Kidney glomerular epithelial cell (primary cell): ENCODE measurements around the gene MVP.

Experiments used
- DNase-seq: peaks from one replicate; lab custom pipeline; 2025; lab: John Stamatoyannopoulos, UW

MVP gene

DNA sequence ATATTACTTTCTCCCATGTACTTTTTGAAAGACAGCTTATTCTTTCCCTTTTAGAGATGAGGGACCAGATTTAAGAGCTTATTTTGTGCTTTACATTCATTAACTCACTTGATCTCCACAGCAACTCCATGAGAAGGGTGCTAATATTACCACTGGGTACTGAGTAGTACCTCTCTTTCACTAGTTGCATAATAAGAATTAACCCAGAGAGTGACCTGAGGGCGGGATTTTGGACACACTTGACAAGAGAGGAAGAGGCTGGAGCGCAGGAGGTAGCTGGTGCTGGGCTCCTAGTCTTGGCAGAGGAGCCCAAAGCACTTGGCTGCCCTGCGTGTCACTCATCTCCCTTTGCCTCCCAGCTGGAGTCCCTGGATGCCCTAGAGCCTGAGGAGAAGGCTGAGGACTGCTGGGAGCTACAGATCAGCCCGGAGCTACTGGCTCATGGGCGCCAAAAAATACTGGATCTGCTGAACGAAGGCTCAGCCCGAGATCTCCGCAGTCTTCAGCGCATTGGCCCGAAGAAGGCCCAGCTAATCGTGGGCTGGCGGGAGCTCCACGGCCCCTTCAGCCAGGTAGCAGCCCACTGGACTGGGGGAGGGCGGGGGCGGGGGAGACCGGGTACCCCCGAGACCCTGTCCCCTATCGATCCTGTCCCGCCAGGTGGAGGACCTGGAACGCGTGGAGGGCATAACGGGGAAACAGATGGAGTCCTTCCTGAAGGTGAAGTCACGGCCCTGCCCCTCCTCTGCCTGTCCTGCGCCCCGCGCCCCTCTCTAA is 15.6 kb upstream of the MVP start:
- no peak for DNase-seq

DNA sequence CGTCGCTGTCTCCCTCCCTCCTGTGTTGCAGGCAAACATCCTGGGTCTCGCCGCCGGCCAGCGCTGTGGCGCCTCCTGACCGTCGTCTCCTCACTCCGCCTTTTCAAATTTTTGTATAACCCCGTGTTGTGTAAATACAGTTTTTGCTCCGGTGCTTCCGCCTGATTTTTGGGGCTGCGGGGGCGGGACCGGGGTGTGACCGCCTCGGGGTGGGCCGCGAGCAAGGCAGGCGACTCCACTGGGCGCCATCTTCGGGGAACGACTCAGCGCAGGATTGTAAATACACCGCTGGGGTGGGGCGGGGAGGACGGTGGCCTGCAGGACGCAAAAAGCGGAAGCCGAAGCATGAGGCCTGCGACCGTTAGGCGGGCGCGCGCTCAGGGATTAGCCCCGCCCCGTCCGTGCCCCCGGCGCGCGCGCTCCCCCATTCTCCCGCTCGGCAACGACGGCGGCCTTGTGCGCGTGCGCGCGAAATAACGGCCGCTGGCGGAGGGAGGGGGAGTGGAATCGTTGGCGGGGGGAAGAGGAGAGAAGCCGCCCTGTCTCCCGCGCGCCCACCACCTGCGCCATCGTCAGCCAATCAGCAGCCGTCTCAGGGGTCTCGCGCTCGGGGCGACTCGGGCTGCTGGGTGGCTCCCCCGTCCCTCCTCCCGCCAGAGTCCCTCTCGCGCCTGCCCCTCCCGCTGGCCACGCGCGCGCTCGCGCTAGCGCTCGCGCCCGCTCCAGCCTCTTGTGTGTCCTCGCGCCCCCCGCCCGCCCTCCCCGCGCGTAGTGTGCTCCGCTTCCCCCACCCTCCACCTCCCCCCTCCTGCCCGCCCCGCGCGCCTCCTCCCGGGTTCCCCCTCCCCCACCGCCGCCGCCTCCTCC is 14.8 kb upstream of the MVP start:
- DNase-seq = peak; percentile 96

DNA sequence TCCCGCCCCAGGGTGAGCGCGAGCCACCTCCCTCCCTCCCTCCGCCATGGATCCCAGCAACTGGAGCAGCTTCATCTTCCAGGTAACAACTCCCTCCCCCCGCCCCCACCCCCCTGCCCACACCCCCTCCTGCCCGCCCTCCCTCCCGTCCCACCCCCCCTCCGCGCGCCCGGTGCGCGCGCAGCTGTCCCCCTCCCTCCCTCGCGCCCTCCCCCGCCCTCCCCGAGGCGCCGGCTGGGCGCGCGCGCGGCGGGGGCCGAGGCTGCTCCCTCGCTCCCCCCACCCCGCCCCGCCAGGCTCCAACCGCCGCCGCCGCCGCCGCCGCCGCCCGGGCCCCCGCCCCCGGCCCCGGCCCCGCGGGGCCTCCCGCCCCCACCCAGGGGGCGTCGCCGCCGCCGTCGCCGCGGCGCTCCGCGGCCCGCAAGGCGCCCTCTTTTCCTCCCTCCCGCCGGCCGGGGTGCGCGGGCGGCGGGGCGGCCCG is 14.1 kb upstream of the MVP start, which contains the start of gene MAZ:
TSS of gene MAZ (plus strand) at position 431 of the 481 bp plus-strand sequence. CDS start 173 bp downstream, outside the sequence.
- DNase-seq = no peak

DNA sequence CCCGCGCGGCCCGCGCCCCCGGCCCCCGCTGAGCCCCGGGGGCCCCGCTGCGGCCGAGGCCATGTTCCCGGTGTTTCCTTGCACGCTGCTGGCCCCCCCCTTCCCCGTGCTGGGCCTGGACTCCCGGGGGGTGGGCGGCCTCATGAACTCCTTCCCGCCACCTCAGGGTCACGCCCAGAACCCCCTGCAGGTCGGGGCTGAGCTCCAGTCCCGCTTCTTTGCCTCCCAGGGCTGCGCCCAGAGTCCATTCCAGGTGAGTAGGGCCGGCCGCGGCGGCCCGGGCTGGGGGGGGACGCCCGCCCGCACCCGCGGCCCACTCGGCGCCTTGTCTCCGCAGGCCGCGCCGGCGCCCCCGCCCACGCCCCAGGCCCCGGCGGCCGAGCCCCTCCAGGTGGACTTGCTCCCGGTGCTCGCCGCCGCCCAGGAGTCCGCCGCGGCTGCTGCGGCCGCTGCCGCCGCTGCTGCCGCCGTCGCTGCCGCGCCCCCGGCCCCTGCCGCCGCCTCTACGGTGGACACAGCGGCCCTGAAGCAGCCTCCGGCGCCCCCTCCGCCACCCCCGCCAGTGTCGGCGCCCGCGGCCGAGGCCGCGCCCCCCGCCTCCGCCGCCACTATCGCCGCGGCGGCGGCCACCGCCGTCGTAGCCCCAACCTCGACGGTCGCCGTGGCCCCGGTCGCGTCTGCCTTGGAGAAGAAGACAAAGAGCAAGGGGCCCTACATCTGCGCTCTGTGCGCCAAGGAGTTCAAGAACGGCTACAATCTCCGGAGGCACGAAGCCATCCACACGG is 13.4 kb upstream of the MVP start:
- peak; percentile 50 for DNase-seq

DNA sequence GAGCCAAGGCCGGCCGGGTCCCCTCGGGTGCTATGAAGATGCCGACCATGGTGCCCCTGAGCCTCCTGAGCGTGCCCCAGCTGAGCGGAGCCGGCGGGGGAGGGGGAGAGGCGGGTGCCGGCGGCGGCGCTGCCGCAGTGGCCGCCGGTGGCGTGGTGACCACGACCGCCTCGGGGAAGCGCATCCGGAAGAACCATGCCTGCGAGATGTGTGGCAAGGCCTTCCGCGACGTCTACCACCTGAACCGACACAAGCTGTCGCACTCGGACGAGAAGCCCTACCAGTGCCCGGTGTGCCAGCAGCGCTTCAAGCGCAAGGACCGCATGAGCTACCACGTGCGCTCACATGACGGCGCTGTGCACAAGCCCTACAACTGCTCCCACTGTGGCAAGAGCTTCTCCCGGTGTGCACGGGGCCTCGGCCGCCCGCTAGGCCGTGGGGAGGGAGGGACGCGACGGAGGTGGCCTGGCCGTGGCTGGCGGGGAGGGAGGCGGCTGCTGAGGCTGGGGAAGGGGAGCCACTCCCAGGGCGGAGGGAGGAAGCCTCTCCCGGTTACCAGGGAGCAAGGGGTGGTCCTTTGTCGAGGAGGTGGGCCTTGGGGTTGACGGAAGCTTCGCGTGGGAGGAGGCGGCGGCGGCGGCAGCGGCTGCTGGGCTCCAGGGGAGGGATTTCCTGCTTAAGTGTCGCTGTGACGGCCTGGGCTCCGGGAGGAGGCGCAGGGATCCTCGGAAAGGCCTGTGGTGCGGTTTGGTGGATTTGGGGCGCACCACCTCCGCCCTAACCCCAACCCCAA is 12.6 kb upstream of the MVP start:
- DNase-seq = peak; percentile 80

DNA sequence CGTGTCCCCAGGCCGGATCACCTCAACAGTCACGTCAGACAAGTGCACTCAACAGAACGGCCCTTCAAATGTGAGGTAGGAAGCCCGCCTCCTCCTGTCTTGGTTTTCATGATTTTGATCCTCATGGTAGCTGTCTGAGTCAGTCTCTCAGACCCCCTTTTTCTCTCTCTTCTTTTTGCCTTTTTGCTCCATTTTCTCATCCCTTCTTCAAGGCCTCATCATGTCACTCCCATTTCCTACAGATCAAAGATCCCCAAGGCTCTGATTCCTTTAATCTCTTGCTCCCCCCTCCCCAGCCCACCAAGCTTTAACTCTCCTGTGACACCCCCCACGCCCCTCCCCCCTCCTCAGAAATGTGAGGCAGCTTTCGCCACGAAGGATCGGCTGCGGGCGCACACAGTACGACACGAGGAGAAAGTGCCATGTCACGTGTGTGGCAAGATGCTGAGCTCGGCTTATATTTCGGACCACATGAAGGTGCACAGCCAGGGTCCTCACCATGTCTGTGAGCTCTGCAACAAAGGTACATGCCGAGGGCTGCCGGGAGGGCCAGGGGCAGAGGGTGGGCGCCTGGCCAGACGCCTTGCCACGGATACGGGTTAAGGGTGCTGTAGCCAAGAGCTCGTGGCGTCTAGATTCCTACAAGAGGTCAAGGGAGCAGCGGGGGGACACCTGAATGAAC is 11.9 kb upstream of the MVP start:
- no peak for DNase-seq

DNA sequence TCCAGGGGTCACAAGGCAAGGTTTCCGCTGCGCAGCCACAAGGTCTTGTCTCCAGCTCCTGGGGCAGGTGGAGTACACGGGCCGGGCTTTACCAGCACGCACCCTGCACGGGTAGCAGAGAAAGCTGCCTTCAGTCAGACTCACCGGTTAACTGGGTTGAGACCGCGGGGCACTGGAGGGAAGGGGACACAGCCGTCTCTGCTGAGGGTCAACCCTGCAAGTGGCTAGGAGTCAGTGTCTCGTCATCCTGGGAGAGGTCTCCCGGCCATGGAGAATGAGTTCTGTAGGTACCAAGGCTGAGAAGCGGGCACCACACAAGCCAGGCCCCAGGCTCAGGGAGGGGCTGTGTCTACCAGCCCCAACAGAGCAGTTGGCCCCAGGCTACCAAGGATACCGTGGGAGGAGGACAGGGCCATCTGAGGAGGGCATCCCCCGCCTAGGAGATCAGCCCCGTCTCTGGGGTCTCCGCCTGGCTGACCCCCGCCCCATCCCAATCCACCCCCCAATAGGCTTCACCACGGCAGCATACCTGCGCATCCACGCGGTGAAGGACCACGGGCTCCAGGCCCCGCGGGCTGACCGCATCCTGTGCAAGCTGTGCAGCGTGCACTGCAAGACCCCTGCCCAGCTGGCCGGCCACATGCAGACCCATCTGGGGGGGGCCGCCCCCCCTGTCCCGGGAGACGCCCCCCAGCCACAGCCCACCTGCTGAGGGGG is 11.1 kb upstream of the MVP start:
- no peak for DNase-seq

DNA sequence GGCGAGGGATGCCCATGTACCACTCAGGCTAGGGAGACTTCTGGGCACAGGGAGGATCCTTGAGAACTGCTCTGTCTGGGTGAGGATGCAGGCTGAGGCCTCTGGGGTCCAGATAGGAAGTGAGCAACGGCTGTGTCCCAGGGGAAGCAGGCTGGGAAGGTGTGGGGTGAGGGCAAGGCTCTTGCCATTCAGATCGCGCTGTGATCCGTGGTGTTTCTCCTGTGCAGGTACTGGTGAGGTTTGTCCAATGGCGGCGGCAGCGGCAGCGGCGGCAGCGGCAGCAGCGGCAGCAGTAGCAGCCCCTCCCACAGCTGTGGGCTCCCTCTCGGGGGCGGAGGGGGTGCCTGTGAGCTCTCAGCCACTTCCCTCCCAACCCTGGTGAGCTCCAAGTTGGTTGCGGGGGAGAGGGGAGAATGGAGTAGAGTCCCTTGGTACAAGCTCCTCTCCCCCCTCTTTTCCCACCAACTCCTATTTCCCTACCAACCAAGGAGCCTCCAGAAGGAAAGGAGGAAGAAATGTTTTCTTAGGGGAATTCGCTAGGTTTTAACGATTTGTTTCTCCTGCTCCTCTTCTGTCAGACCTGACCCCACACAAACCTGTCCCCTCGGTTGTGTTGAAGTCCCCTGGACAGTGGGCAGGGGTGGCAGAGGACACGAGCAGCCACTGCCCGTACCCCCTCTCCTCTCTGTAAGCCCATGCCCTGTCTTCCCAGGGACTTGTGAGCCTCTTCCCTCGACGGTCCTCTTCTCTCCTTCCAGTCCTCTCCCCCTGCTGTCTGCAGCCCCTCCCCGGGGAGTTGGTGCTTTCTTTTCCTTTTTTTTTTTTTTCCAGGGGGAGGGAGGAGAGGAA is 10.2 kb upstream of the MVP start:
- no peak for DNase-seq

DNA sequence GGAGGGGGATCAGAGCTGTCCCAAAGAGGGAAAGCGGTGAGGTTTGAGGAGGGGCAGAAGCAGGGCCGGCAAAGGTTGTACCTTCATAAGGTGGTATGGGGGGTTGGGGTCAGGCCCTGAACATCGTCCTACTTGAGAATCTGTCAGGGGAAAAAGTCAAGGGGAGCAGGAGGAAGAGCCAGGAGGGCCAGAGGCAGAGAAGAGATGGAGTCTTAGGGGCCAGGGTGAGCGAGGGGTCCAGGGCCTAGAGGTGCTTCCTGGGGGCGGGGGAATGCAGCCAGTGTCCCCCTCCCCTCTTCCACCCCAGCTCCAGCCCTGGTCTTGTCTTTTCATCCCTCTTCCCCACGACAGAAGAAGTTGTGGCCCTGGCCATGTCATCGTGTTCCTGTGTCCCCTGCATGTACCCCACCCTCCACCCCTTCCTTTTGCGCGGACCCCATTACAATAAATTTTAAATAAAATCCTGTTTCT is 9.5 kb upstream of the MVP start:
- DNase-seq = no peak

DNA sequence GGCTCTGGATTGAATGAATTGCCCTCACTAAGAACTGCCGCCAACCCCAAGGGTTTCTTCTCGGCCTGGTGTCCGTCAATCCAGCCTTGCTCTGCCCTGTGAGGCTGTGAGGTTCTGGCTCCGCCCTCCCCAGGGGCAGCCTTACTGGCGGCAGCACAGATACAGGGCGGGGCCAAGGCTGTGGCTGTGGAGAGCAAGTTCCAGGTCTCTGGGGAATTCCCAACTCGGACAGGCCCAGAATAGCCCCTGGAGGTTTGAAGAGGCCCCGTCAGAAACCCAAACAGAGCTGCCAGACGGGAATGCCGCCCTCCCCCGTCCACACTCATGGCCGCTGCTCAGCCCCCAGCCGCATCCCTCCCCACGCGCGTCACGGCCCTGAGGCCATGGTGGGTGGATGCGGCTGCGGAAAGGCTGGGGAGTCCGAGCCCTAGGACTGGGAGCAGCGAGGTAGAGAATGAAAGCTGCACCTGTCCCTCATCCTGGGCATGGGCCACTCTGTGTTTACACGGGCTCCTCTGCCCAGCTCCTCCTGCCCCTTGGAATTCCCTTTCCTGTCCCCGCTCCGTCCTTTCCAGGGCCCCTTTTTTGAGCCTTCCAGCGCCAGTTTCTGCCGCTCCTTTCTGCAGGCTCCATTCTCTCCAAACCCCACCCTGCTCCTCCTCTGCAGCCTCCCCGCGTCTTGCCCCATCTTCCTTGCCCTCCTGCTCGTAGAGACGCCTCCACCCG is 8.9 kb upstream of the MVP start:
- DNase-seq = peak; percentile 92

DNA sequence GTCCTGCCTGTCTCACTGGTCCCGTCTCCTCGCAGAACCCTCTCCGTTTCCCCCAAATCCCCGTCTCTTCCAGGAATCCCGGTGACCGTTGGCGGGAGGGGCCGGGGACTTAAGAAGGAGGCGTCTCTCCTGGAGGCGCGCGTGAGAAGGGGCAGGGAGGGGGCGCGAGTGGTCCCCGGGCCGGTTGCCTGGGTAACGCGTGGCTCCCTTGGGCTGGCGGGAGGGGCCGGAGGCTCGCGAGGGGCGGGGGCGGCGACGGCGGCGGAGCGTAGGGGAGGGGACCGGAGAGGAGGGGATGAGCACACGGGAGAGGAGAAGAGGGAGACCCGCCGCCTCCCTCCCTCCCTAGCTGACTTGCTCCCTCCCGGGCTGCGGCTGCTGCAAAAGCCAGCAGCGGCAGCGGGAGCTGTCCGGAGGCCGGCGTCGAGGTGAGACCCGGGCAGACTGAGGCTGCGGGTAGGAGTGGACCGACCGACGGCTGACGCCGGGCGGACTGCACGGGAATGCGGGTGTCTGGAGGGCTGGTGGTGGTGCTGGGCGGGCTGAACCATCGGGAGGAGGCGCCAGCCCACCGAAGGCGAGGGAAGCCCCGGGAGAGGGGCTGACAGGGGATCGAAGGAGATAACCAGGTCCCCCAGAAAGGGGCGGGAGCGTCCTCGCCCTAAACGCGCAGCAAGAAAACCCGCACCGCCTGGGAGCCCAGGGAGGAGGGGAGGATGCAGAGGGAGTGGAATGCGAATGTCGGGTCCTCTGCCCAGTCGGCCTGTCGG is 8.2 kb upstream of the MVP start, which contains the start of gene PRRT2:
TSS of gene PRRT2 (plus strand) at position 298 of the 770 bp plus-strand sequence. CDS start 862 bp downstream, outside the sequence.
- DNase-seq = no peak

DNA sequence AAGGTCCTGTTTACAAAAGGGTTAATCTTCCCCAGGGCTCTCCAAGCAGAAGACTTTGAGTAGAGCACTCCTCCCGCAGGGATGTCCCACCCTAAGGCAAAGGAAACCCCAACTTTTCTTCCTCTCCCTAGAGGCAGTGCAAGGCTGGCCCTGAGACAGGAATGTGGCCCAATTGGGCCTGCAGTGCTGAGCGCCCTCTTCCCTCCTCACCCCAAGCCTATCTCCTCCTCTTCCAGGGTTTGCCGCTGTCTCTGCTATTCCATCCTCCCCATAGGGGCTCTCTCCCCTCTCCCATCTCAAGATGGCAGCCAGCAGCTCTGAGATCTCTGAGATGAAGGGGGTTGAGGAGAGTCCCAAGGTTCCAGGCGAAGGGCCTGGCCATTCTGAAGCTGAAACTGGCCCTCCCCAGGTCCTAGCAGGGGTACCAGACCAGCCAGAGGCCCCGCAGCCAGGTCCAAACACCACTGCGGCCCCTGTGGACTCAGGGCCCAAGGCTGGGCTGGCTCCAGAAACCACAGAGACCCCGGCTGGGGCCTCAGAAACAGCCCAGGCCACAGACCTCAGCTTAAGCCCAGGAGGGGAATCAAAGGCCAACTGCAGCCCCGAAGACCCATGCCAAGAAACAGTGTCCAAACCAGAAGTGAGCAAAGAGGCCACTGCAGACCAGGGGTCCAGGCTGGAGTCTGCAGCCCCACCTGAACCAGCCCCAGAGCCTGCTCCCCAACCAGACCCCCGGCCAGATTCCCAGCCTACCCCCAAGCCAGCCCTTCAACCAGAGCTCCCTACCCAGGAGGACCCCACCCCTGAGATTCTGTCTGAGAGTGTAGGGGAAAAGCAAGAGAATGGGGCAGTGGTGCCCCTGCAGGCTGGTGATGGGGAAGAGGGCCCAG is 7.3 kb upstream of the MVP start:
- DNase-seq = no peak

DNA sequence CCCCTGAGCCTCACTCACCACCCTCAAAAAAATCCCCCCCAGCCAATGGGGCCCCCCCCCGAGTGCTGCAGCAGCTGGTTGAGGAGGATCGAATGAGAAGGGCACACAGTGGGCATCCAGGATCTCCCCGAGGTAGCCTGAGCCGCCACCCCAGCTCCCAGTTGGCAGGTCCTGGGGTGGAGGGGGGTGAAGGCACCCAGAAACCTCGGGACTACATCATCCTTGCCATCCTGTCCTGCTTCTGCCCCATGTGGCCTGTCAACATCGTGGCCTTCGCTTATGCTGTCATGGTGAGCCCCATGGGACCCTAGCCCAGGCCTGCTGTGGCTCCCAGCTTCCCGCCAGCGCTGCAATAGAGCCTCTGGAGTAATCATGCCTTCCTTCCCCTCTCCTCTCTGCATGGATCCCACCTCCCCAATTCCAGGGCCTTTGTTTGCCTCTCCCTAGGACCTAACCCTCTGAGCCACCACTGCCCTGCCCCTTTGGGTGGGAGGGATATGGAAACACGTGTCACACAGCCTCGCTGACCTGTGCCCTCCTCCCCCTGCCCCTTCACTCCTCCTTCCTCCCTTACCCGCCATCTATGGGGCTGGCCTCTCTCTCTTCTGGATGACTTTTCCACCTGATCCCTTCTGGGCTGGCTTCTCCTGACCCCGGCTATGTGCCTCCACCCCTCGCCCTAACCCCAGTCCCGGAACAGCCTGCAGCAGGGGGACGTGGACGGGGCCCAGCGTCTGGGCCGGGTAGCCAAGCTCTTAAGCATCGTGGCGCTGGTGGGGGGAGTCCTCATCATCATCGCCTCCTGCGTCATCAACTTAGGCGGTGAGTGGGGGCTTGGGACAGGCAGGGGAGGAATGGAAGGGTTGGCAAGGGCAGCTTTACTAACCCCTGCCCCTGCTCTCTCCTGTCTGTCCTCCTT is 6.4 kb upstream of the MVP start:
- DNase-seq = no peak

DNA sequence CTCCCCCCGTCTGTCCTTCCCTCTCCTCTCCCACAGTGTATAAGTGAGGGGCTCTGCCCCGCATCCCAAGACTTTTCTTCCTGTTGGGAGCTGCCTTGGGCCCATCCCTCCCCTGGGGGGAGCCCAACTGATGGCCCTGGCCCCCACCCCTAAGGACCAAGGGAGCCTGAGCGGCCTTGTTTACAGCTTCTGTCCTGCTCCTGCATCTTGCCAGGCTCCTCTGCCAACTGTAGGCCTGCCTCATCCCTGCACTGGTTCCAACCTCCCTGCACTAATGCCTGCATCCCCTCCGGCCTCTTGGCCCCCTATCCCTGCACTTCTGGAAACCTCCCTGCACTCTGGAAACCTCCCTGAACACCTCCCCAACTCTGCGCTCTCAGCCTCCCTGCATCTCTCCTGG is 5.7 kb upstream of the MVP start:
- no peak for DNase-seq

DNA sequence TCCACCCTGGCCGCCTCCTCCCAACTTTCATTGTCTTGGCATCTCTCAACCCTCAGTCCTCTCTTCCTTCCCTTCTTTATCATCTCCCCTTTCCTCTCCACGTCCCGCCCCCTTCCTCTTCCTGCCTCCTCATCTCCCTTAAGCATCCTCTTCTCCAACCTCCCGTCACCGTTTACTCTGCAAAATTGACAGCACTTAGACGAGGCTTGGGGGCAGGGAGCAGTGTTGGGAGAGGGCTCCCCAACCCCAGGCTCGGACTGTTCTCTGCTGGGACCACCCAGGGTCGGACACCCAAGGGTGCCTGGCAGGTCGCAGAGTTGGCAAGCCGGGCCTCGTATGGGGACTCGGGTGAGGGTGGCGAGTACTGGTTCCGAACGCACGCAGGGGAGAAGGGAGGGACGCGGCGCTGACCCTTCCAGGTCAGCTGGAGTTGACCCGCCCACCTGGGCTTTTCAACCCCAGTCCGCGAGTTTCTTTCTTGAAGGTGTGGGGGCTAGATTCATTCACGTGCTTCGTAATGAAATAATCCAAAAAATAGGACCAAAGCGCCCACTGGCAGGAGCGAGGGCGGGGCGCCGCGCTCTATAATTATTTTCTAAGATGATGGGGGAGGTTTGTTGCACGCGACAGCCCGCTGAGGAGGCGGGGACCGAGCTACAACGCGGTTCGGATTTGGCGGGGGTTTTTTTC is 5.1 kb upstream of the MVP start:
- DNase-seq = no peak
